ENCODE data around the gene PROM2. TPM values are rescaled to one million over a fixed set of nuclear protein-coding genes. Genes with fewer than 3 reads are reported as not detected.

PROM2 gene
- total RNA-seq, 2 donors from 2014 or later: 0.95 to 1.1 TPM

- ATAC-seq (no peak), DNase-seq (ENCODE audit: low spot score) (no peak)
- Mint-ChIP-seq H3K36me3 (no peaks in the 10 kb centered on the region), H3K4me1 (ENCODE audit: low read depth in 2 of 2) (no peaks in the 10 kb centered on the region), H3K9me3 (no peaks in the 10 kb centered on the region), H3K27me3 (no peaks in the 10 kb centered on the region), H3K4me3 (no peak overlapping the region), H3K27ac (no peak overlapping the region)
Measured at GRCh38 chr2:95320344-95320712, 46.1 kb downstream of the PROM2 start.

- DNase-seq (ENCODE audit: low spot score): no peak
- no peak overlapping the region for H3K4me3 Mint-ChIP-seq
- no peak for ATAC-seq
- no peaks in the 10 kb centered on the region for H3K9me3 Mint-ChIP-seq
- H3K4me1 Mint-ChIP-seq (ENCODE audit: low read depth in 2 of 2): no peaks in the 10 kb centered on the region
- no peaks in the 10 kb centered on the region for H3K36me3 Mint-ChIP-seq
- no peak overlapping the region for H3K27ac Mint-ChIP-seq
- no peaks in the 10 kb centered on the region for H3K27me3 Mint-ChIP-seq
Measured at GRCh38 chr2:95320986-95321767, 46.9 kb downstream of the PROM2 start.

GRCh38 chr2:95323347-95324155, 49.3 kb downstream of the PROM2 start:
- Mint-ChIP-seq H3K4me3 (no peak overlapping the region), H3K27me3 (no peaks in the 10 kb centered on the region), H3K4me1 (ENCODE audit: low read depth in 2 of 2) (no peaks in the 10 kb centered on the region), H3K27ac (no peak overlapping the region), H3K36me3 (no peaks in the 10 kb centered on the region), H3K9me3 (no peaks in the 10 kb centered on the region)
- ATAC-seq: no peak
- no peak for DNase-seq (ENCODE audit: low spot score)

- DNase-seq (ENCODE audit: low spot score): no peak
- H3K27me3 Mint-ChIP-seq: no peaks in the 10 kb centered on the region
- H3K36me3 Mint-ChIP-seq: no peaks in the 10 kb centered on the region
- H3K9me3 Mint-ChIP-seq: no peaks in the 10 kb centered on the region
- no peaks in the 10 kb centered on the region for H3K4me1 Mint-ChIP-seq (ENCODE audit: low read depth in 2 of 2)
- H3K27ac Mint-ChIP-seq: no peak overlapping the region
- no peak overlapping the region for H3K4me3 Mint-ChIP-seq
- ATAC-seq: no peak
Measured at GRCh38 chr2:95325026-95325425, 50.8 kb downstream of the PROM2 start.

- no peak overlapping the region for H3K27ac Mint-ChIP-seq
- H3K27me3 Mint-ChIP-seq: no peaks in the 10 kb centered on the region
- H3K9me3 Mint-ChIP-seq: no peaks in the 10 kb centered on the region
- no peaks in the 10 kb centered on the region for H3K36me3 Mint-ChIP-seq
- H3K4me3 Mint-ChIP-seq: no peak overlapping the region
- H3K4me1 Mint-ChIP-seq (ENCODE audit: low read depth in 2 of 2): no peaks in the 10 kb centered on the region
- DNase-seq (ENCODE audit: low spot score) (no peak), ATAC-seq (no peak)
Measured at GRCh38 chr2:95325590-95326432, 51.6 kb downstream of the PROM2 start.

- H3K27me3 Mint-ChIP-seq: no peaks in the 10 kb centered on the region
- H3K4me3 Mint-ChIP-seq: no peak overlapping the region
- H3K27ac Mint-ChIP-seq: no peak overlapping the region
- no peak for ATAC-seq
- DNase-seq (ENCODE audit: low spot score): no peak
- H3K4me1 Mint-ChIP-seq (ENCODE audit: low read depth in 2 of 2): no peaks in the 10 kb centered on the region
- H3K9me3 Mint-ChIP-seq: no peaks in the 10 kb centered on the region
- H3K36me3 Mint-ChIP-seq: no peaks in the 10 kb centered on the region
Measured at GRCh38 chr2:95326433-95327140, 52.3 kb downstream of the PROM2 start.

- no peaks in the 10 kb centered on the region for H3K9me3 Mint-ChIP-seq
- H3K4me3 Mint-ChIP-seq: no peak overlapping the region
- ATAC-seq: no peak
- H3K27me3 Mint-ChIP-seq: no peaks in the 10 kb centered on the region
- DNase-seq (ENCODE audit: low spot score): no peak
- H3K36me3 Mint-ChIP-seq: no peaks in the 10 kb centered on the region
- no peak overlapping the region for H3K27ac Mint-ChIP-seq
- H3K4me1 Mint-ChIP-seq (ENCODE audit: low read depth in 2 of 2): no peaks in the 10 kb centered on the region
Measured at GRCh38 chr2:95327861-95328260, 53.6 kb downstream of the PROM2 start.

GRCh38 chr2:95328358-95329125, 54.3 kb downstream of the PROM2 start:
- DNase-seq (ENCODE audit: low spot score) (no peak), ATAC-seq (peak in 1 of 2 donors; percentile 2)
- H3K27ac Mint-ChIP-seq: no peak overlapping the region
- no peaks in the 10 kb centered on the region for H3K9me3 Mint-ChIP-seq
- H3K36me3 Mint-ChIP-seq: no peaks in the 10 kb centered on the region
- H3K27me3 Mint-ChIP-seq: no peaks in the 10 kb centered on the region
- no peaks in the 10 kb centered on the region for H3K4me1 Mint-ChIP-seq (ENCODE audit: low read depth in 2 of 2)
- no peak overlapping the region for H3K4me3 Mint-ChIP-seq

- H3K27me3 Mint-ChIP-seq: no peaks in the 10 kb centered on the region
- no peaks in the 10 kb centered on the region for H3K9me3 Mint-ChIP-seq
- no peak for DNase-seq (ENCODE audit: low spot score)
- no peaks in the 10 kb centered on the region for H3K36me3 Mint-ChIP-seq
- no peak overlapping the region for H3K27ac Mint-ChIP-seq
- no peak overlapping the region for H3K4me3 Mint-ChIP-seq
- ATAC-seq: peak in 1 of 2 donors; percentile 17
- no peaks in the 10 kb centered on the region for H3K4me1 Mint-ChIP-seq (ENCODE audit: low read depth in 2 of 2)
Measured at GRCh38 chr2:95329401-95329800, 55.2 kb downstream of the PROM2 start.

GRCh38 chr2:95329891-95330793, 55.9 kb downstream of the PROM2 start:
- Mint-ChIP-seq H3K4me1 (ENCODE audit: low read depth in 2 of 2) (no peaks in the 10 kb centered on the region), H3K9me3 (no peaks in the 10 kb centered on the region), H3K4me3 (no peak overlapping the region), H3K27me3 (no peaks in the 10 kb centered on the region), H3K36me3 (no peaks in the 10 kb centered on the region), H3K27ac (no peak overlapping the region)
- ATAC-seq (no peak), DNase-seq (ENCODE audit: low spot score) (no peak)

GRCh38 chr2:95330794-95331338, 56.6 kb downstream of the PROM2 start:
- no peak for DNase-seq (ENCODE audit: low spot score)
- Mint-ChIP-seq H3K36me3 (no peaks in the 10 kb centered on the region), H3K27ac (no peak overlapping the region), H3K27me3 (peaks cover 2 to 4% of the 10 kb centered on the region in 2 donors), H3K4me1 (ENCODE audit: low read depth in 2 of 2) (no peaks in the 10 kb centered on the region), H3K9me3 (no peaks in the 10 kb centered on the region), H3K4me3 (no peak overlapping the region)
- no peak for ATAC-seq

- no peaks in the 10 kb centered on the region for H3K36me3 Mint-ChIP-seq
- no peaks in the 10 kb centered on the region for H3K9me3 Mint-ChIP-seq
- no peak overlapping the region for H3K4me3 Mint-ChIP-seq
- no peak for DNase-seq (ENCODE audit: low spot score)
- H3K4me1 Mint-ChIP-seq (ENCODE audit: low read depth in 2 of 2): no peaks in the 10 kb centered on the region
- H3K27ac Mint-ChIP-seq: no peak overlapping the region
- peaks cover 5 to 7% of the 10 kb centered on the region in 2 donors for H3K27me3 Mint-ChIP-seq
- ATAC-seq: no peak
Measured at GRCh38 chr2:95331606-95332005, 57.4 kb downstream of the PROM2 start.
